ENCODE measurements around the gene SMCHD1.

Gene SMCHD1

DNA sequence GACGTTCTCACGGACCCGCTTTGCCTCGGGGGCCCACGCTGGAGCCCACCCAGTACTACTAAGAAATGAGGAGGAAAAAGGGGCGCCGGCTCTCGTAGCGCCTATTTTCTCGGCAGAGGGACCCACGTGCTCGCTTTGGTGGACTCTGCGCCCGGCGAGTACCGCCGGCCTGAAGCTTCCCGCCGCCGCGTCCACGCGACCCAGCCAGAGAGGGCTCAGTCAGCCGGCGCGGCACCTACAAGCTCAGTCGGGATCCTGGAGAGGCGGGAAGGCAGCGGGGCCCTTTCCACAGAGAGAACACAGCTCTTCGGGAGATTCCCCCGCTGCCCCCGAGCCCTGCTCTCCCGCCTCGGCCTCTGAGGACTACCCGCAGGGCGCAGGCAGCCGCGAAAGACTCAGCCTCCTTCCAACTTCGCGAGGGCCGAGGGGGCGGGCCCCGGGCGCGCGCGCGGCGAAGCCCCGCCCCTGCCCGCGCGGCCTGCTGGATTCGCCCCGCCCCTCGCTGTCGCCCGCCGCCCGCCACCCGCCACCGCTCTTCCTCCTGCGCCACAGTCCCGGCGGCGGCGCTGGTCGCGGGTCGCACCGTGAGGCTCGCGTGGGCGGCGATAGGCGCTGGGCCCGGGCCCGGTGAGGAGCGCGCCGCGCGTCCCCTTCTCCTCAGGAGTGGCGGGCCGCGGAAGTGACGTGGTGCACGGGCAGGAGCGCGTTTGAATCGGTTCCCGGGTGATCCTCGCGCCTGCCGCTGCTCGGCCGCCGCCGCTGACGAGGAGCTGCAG, at the start of gene SMCHD1:
Gene SMCHD1, plus strand, starts transcription at position 549 of the 776 bp plus-strand sequence. CDS start 350 bp downstream, outside the sequence.
- peak; percentile 78 for DNase-seq

DNA sequence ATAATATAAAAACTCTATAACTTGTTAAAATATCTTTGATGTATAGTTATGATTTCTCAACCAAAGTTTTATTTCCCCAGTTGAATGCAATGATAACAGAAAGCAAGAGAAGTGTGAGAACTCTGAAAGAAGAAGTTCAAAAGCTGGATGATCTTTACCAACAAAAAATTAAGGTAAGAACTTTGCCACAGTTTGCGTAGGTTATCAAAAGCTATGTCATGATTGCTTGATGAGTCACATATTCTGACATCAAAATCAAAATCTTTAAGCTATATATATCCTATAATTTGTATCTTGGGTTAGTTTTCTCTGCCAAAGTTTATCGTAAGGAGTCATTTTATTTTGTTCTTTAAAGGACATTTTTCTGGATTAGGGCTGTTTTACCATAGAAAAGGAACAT, 49.2 kb upstream of the SMCHD1 start:
- DNase-seq, result no peak

GRCh38 chr18:2609604-2610003, 45.9 kb upstream of the SMCHD1 start:
- DNase-seq, result no peak

DNA sequence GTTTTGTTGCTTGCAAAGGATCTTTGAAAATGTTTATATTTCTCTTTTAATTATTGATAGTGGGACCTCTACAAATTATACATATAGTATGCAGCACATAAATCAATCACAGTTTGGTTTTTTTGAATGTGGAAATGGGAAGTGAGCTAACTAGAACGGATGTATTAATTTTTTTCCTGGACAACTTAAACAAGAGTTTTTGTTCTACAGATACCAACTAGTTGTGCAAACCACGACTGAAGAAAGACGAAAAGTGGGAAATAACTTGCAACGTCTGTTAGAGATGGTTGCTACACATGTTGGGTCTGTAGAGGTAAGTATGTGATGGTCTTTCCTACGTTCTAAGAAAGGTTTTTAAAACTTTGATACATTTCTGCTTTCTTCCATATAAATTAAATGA, 45.0 kb upstream of the SMCHD1 start:
- no peak for DNase-seq

- no peak for DNase-seq
Observed at GRCh38 chr18:2612996-2613395, 42.5 kb upstream of the SMCHD1 start.

GRCh38 chr18:2617401-2617998, 38.0 kb upstream of the SMCHD1 start:
- DNase-seq, result no peak

GRCh38 chr18:2618009-2618408, 37.5 kb upstream of the SMCHD1 start:
- no peak for DNase-seq

GRCh38 chr18:2625217-2625616, 30.3 kb upstream of the SMCHD1 start:
- DNase-seq, result no peak

GRCh38 chr18:2627821-2628276, 27.7 kb upstream of the SMCHD1 start:
- no peak for DNase-seq

- DNase-seq, result no peak
Observed at GRCh38 chr18:2629003-2629402, 26.5 kb upstream of the SMCHD1 start.

GRCh38 chr18:2635586-2635985, 19.9 kb upstream of the SMCHD1 start:
- DNase-seq, result no peak

GRCh38 chr18:2636126-2636631, 19.3 kb upstream of the SMCHD1 start:
- no peak for DNase-seq

- DNase-seq, result no peak
Observed at GRCh38 chr18:2641638-2642037, 13.9 kb upstream of the SMCHD1 start.

GRCh38 chr18:2642771-2643170, 12.8 kb upstream of the SMCHD1 start:
- no peak for DNase-seq

DNA sequence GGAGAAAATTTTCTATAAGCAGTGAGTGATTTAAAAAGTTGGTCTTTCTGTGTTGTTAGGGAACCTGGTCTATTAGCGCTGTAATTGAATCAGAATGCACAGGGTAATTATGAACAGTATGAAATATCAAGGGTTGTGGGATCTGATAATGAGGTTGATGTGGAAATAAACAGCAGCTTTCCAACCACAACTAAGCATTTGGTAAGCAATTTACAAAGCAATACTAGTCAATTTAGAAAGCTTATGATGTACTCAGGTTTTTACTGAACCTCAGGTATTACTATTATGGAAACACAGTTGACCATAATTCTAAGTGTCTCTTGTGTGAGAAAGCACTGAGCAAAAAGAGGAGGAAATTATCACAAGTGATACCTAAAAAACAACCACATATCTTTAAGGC, 11.0 kb upstream of the SMCHD1 start:
- DNase-seq, result no peak

DNA sequence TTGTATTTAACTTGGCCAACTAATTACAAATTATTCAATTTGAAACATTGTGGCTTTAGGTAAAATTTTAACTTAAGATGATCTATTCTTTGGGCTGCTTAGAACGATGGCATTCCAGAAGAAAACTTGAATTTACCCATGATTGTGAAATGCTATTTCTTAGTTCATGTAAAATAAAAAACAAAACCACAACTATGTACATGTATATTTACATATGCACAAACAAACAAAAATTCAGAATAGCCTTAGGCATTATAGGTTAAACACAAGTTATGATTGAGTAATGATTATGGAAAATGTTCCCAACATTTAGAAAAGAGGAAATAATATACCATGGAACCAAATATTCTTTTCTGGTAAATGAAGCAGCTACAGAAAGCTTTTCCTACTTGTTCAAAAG, 3.5 kb upstream of the SMCHD1 start:
- DNase-seq, result no peak

GRCh38 chr18:2653467-2653866, 2.1 kb upstream of the SMCHD1 start:
- peak; percentile 23 for DNase-seq

GRCh38 chr18:2654169-2654927, 1.2 kb upstream of the SMCHD1 start:
- peak; percentile 41 for DNase-seq

GRCh38 chr18:2654928-2655177, 673 bp upstream of the SMCHD1 start:
- DNase-seq, result no peak

DNA sequence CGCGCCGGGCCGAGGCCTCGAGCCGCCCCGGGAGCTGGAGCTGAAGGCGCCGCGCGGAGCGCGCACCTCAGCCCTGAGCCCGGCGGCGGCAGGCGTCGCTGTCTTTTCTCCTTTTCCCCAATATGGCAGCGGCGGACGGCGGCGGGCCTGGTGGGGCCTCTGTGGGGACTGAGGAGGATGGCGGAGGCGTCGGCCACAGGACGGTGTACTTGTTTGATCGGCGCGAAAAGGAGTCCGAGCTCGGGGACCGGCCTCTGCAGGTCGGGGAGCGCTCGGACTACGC, 369 bp downstream of the SMCHD1 start:
- peak; percentile 77 for DNase-seq

GRCh38 chr18:2656237-2656980, 883 bp downstream of the SMCHD1 start:
- no peak for DNase-seq

- no peak for DNase-seq
Observed at GRCh38 chr18:2656981-2657512, 1.5 kb downstream of the SMCHD1 start.

GRCh38 chr18:2657788-2658458, 2.4 kb downstream of the SMCHD1 start:
- no peak for DNase-seq

Measured in NCI-H510A treated with DMSO at 0.1 percent for 48 hours (cell line).